Glutamatergic neuron (in vitro differentiated cells): Measurements from ENCODE around the gene PDCD2L. TPM values are rescaled to one million over a fixed set of nuclear protein-coding genes. Genes with fewer than 3 reads are reported as not detected.

Experiments
- DNase-seq: peaks from one replicate; pipeline ENCODE4 v3.0.0; 2022
- H3K27ac Mint-ChIP-seq: one replicate; pipeline ENCODE4 v1.8.0; 2020; ENCODE audit warnings: mild to moderate bottlenecking, mixed read lengths, inconsistent platforms; ENCODE audit not compliant: unreplicated experiment
- H3K27me3 Mint-ChIP-seq: one replicate; pipeline ENCODE4 v1.8.0; 2020; ENCODE audit warnings: mild to moderate bottlenecking, moderate library complexity, mixed read lengths, inconsistent platforms; ENCODE audit not compliant: unreplicated experiment
- H3K36me3 Mint-ChIP-seq: one replicate; pipeline ENCODE4 v1.8.0; 2020; ENCODE audit warnings: mild to moderate bottlenecking, mixed read lengths, inconsistent platforms; ENCODE audit not compliant: unreplicated experiment
- H3K4me1 Mint-ChIP-seq: one replicate; pipeline ENCODE4 v1.8.0; 2020; ENCODE audit warnings: mild to moderate bottlenecking, low read depth, mixed read lengths, inconsistent platforms; ENCODE audit not compliant: unreplicated experiment
- H3K4me3 Mint-ChIP-seq: one replicate; pipeline ENCODE4 v1.8.0; 2020; ENCODE audit warnings: mild to moderate bottlenecking, mixed read lengths, inconsistent platforms; ENCODE audit not compliant: unreplicated experiment
- H3K9me3 Mint-ChIP-seq: one replicate; pipeline ENCODE4 v1.8.0; 2020; ENCODE audit warnings: mild to moderate bottlenecking, moderate library complexity, mixed read lengths, inconsistent platforms; ENCODE audit not compliant: unreplicated experiment
- CTCF ChIP-seq: fragments of 200-600 bp; sonication (generic); IDR thresholded peaks from one replicate; pipeline ENCODE4 v1.5.0; 2021; ENCODE audit not compliant: partially characterized antibody, unreplicated experiment
- total RNA-seq: library from RNA; stranded (reverse); fragmentation: NEBNext Ultra II Directional; extraction: Animal tissue kit (Norgen Biotek cat#: 25700); gene quantifications from one replicate; pipeline ENCODE4 v1.2.1, GENCODE V29; 2021; ENCODE audit not compliant: unreplicated experiment

Gene PDCD2L
- total RNA-seq, 1 donor from 2014 or later: 15.0 TPM

GRCh38 chr19:34370983-34371382 lies 33.2 kb upstream of the PDCD2L start:
- H3K27ac Mint-ChIP-seq: no peak overlapping the region
- H3K4me3 Mint-ChIP-seq: no peak overlapping the region
- peaks cover 5% of the 10 kb centered on the region for H3K36me3 Mint-ChIP-seq
- peaks cover 2% of the 10 kb centered on the region for H3K27me3 Mint-ChIP-seq
- peaks cover 2% of the 10 kb centered on the region for H3K9me3 Mint-ChIP-seq
- no peak for DNase-seq
- no peaks in the 10 kb centered on the region for H3K4me1 Mint-ChIP-seq
- TF ChIP-seq CTCF: no peak

- Mint-ChIP-seq H3K4me1 (no peaks in the 10 kb centered on the region), H3K27me3 (peaks cover 2% of the 10 kb centered on the region), H3K27ac (no peak overlapping the region), H3K9me3 (peaks cover 2% of the 10 kb centered on the region), H3K36me3 (peaks cover 5% of the 10 kb centered on the region), H3K4me3 (no peak overlapping the region)
- no peak for TF ChIP-seq CTCF
- DNase-seq: no peak
Measured at GRCh38 chr19:34373601-34374288, 30.5 kb upstream of the PDCD2L start.

GRCh38 chr19:34375598-34375997 lies 28.6 kb upstream of the PDCD2L start:
- Mint-ChIP-seq H3K9me3 (no peaks in the 10 kb centered on the region), H3K27me3 (peaks cover 2% of the 10 kb centered on the region), H3K4me1 (no peaks in the 10 kb centered on the region), H3K36me3 (peaks cover 5% of the 10 kb centered on the region), H3K4me3 (no peak overlapping the region), H3K27ac (no peak overlapping the region)
- TF ChIP-seq CTCF: no peak
- DNase-seq: no peak

GRCh38 chr19:34380639-34381241 lies 23.5 kb upstream of the PDCD2L start:
- peaks cover 6% of the 10 kb centered on the region for H3K27me3 Mint-ChIP-seq
- H3K4me3 Mint-ChIP-seq: no peak overlapping the region
- no peak overlapping the region for H3K27ac Mint-ChIP-seq
- no peak for TF ChIP-seq CTCF
- H3K9me3 Mint-ChIP-seq: peaks cover 6% of the 10 kb centered on the region
- no peaks in the 10 kb centered on the region for H3K4me1 Mint-ChIP-seq
- no peak for DNase-seq
- peaks cover 24% of the 10 kb centered on the region for H3K36me3 Mint-ChIP-seq
